ENCODE data around the gene SLC9A9. TPM values are rescaled to one million over a fixed set of nuclear protein-coding genes. Genes with fewer than 3 reads are reported as not detected.

The SLC9A9 gene
- total RNA-seq, 1 experiment from 2014 or later: not detected

- POLR2A ChIA-PET: no interaction called here
Observed at GRCh38 chr3:143356839-143357238, 491.4 kb downstream of the SLC9A9 start.

GRCh38 chr3:143354342-143354741, 493.9 kb downstream of the SLC9A9 start:
- intact Hi-C loops (cut with micrococcal nuclease; ENCODE audit: unreplicated experiment): no loop called here
- no peaks in the 10 kb centered on the region for H3K4me1 Mint-ChIP-seq (ENCODE audit: low read depth, unreplicated experiment)
- H3K27me3 Mint-ChIP-seq (ENCODE audit: insufficient read depth, unreplicated experiment): peaks cover 23% of the 10 kb centered on the region
- TF ChIP-seq CTCF (IDR thresholded peaks at IDR 0.05; ENCODE audit: insufficient read depth in 1 of 2, low read depth in 1 of 2, low read length in 1 of 2, severe bottlenecking in 1 of 2, unreplicated experiment in 1 of 2): no peak
- ChIA-PET CTCF (no interaction called here), POLR2A (no interaction called here)
- H3K27ac Mint-ChIP-seq (ENCODE audit: unreplicated experiment): no peak overlapping the region
- no TSS peak for BruUV-seq (replicated peaks)
- H3K36me3 Mint-ChIP-seq (ENCODE audit: insufficient read depth, unreplicated experiment): no peaks in the 10 kb centered on the region
- no peak overlapping the region for H3K4me3 Mint-ChIP-seq (ENCODE audit: unreplicated experiment)
- no peaks in the 10 kb centered on the region for H3K4me1 ChIP-seq
- H3K36me3 ChIP-seq (ENCODE audit: control insufficient read depth, insufficient read depth, low read length): no peaks in the 10 kb centered on the region
- H3K4me3 ChIP-seq (ENCODE audit: low read depth, low read length): no peak overlapping the region
- H3K27me3 ChIP-seq (replicated peaks; ENCODE audit: control insufficient read depth, insufficient read depth, low read length): no peaks in the 10 kb centered on the region
- DNase-seq: no peak
- no peaks in the 10 kb centered on the region for H3K9me3 Mint-ChIP-seq (ENCODE audit: unreplicated experiment)
- no peaks in the 10 kb centered on the region for H3K9me3 ChIP-seq

More at GRCh38 chr3:143356839-143357238, 491.4 kb downstream of the SLC9A9 start:
- H3K27ac Mint-ChIP-seq (ENCODE audit: unreplicated experiment): no peak overlapping the region
- no peaks in the 10 kb centered on the region for H3K36me3 ChIP-seq (ENCODE audit: control insufficient read depth, insufficient read depth, low read length)
- intact Hi-C loops (cut with micrococcal nuclease; ENCODE audit: unreplicated experiment): no loop called here
- no peak for DNase-seq
- no peaks in the 10 kb centered on the region for H3K9me3 Mint-ChIP-seq (ENCODE audit: unreplicated experiment)
- no peak overlapping the region for H3K4me3 ChIP-seq (ENCODE audit: low read depth, low read length)
- H3K4me1 ChIP-seq: no peaks in the 10 kb centered on the region
- no peaks in the 10 kb centered on the region for H3K36me3 Mint-ChIP-seq (ENCODE audit: insufficient read depth, unreplicated experiment)
- CTCF ChIA-PET: no interaction called here
- no peaks in the 10 kb centered on the region for H3K4me1 Mint-ChIP-seq (ENCODE audit: low read depth, unreplicated experiment)
- BruUV-seq (replicated peaks): no TSS peak
- peaks cover 15% of the 10 kb centered on the region for H3K27me3 Mint-ChIP-seq (ENCODE audit: insufficient read depth, unreplicated experiment)
- no peaks in the 10 kb centered on the region for H3K9me3 ChIP-seq
- no peaks in the 10 kb centered on the region for H3K27me3 ChIP-seq (replicated peaks; ENCODE audit: control insufficient read depth, insufficient read depth, low read length)
- no peak for TF ChIP-seq CTCF (IDR thresholded peaks at IDR 0.05; ENCODE audit: insufficient read depth in 1 of 2, low read depth in 1 of 2, low read length in 1 of 2, severe bottlenecking in 1 of 2, unreplicated experiment in 1 of 2)
- no peak overlapping the region for H3K4me3 Mint-ChIP-seq (ENCODE audit: unreplicated experiment)

- no peaks in the 10 kb centered on the region for H3K4me1 ChIP-seq
- BruUV-seq (replicated peaks): no TSS peak
- no peak for TF ChIP-seq CTCF (IDR thresholded peaks at IDR 0.05; ENCODE audit: insufficient read depth in 1 of 2, low read depth in 1 of 2, low read length in 1 of 2, severe bottlenecking in 1 of 2, unreplicated experiment in 1 of 2)
- no peaks in the 10 kb centered on the region for H3K27me3 ChIP-seq (replicated peaks; ENCODE audit: control insufficient read depth, insufficient read depth, low read length)
- H3K27ac Mint-ChIP-seq (ENCODE audit: unreplicated experiment): no peak overlapping the region
- CTCF ChIA-PET: no interaction called here
- intact Hi-C loops (cut with micrococcal nuclease; ENCODE audit: unreplicated experiment): no loop called here
- DNase-seq: no peak
- no peaks in the 10 kb centered on the region for H3K4me1 Mint-ChIP-seq (ENCODE audit: low read depth, unreplicated experiment)
- H3K9me3 Mint-ChIP-seq (ENCODE audit: unreplicated experiment): no peaks in the 10 kb centered on the region
- POLR2A ChIA-PET: no interaction called here
- H3K36me3 ChIP-seq (ENCODE audit: control insufficient read depth, insufficient read depth, low read length): no peaks in the 10 kb centered on the region
- no peaks in the 10 kb centered on the region for H3K9me3 ChIP-seq
- H3K4me3 Mint-ChIP-seq (ENCODE audit: unreplicated experiment): no peak overlapping the region
- peaks cover 19% of the 10 kb centered on the region for H3K27me3 Mint-ChIP-seq (ENCODE audit: insufficient read depth, unreplicated experiment)
- H3K36me3 Mint-ChIP-seq (ENCODE audit: insufficient read depth, unreplicated experiment): no peaks in the 10 kb centered on the region
- H3K4me3 ChIP-seq (ENCODE audit: low read depth, low read length): no peak overlapping the region
Observed at GRCh38 chr3:143352850-143353550, 495.3 kb downstream of the SLC9A9 start.
